HG02885 (cell line): ENCODE data around the gene METTL22.

Source experiments
- ATAC-seq: cut with Tn5 transposase; IDR thresholded peaks from one replicate; pipeline ENCODE4 v1.9.1; 2021; ENCODE audit warnings: mild to moderate bottlenecking; ENCODE audit not compliant: unreplicated experiment, poor library complexity

Gene METTL22, protein sequence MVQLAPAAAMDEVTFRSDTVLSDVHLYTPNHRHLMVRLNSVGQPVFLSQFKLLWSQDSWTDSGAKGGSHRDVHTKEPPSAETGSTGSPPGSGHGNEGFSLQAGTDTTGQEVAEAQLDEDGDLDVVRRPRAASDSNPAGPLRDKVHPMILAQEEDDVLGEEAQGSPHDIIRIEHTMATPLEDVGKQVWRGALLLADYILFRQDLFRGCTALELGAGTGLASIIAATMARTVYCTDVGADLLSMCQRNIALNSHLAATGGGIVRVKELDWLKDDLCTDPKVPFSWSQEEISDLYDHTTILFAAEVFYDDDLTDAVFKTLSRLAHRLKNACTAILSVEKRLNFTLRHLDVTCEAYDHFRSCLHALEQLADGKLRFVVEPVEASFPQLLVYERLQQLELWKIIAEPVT

DNA sequence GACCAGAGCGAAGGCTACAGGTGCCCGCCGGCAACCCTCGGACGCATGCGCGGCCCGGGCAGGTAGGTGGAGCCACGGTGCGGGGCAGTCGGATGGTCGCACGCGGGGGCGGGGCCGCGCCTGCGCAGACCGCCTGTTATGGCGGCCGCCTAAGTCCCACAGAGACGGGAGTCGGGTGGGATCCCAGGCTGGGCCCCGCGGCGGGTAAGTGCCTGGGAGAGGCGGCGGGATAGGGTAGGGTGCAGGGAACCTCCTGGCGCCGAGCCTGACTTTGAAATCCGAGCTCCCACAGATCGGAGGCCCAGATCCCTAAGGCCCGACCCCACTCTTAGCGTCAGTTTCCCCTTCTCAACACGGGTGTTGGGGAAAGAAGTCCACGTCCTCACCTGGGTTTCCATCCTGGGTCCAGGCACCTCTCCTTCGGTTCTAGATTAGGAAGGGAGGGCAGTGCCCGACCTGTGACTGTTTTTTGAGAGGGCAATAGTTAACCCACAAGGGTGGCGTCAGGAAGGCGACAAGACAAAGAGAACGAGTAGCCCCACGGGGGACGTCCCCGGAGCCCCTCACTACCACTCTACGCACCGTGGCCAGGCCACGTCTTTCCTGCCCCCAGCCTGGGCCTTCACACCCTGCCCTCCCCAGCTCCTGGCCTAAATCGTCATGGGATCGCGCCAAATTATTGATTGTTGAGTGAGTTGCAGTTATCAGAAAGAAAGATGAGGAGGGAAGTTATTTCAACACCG lies at the start of gene METTL22:
Gene METTL22 (plus strand): TSS at position 127 of the 743 bp plus-strand sequence. CDS start 3,968 bp downstream, outside the sequence.
- peak; percentile 91 for ATAC-seq

DNA sequence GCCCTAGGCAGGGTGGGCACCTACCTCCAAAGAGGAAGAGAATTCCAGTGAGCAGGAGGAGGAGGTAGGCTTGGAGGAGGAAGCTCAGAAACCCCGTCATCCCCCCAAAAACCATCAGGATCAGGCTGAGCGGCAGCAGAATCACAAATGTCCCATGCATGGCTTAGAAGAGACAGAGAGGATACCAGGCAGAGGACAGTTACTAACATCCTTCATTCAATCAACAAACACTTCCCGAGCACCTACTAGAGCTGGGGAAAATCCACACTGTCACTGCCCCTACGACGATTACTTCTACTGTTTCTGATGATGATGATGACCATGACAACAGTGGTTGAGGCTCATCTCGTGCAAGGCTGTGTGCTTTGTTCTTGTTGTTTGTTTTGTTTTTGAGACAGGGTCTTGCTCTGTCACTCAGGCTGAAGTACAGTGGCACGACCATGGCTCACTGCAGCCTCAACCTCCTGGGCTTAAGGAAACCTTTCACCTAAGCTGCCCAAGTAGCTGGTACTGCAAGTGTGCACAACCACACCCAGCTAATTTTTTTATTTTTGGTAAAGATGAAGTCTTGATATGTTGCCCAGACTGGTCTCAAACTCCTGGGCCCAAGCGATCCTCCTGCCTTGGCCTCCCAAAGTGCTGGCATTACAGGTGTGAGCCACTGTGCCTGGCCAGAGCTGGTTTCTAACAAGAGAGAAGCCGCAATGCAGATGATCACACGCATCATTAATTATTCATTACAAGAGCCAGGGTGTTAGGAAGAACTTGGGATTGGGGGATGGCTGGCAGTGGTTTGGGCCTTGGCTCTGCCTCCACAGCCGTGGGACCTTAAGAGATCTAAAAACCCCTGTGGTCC lies 49.2 kb upstream of the METTL22 start:
- ATAC-seq = no peak

DNA sequence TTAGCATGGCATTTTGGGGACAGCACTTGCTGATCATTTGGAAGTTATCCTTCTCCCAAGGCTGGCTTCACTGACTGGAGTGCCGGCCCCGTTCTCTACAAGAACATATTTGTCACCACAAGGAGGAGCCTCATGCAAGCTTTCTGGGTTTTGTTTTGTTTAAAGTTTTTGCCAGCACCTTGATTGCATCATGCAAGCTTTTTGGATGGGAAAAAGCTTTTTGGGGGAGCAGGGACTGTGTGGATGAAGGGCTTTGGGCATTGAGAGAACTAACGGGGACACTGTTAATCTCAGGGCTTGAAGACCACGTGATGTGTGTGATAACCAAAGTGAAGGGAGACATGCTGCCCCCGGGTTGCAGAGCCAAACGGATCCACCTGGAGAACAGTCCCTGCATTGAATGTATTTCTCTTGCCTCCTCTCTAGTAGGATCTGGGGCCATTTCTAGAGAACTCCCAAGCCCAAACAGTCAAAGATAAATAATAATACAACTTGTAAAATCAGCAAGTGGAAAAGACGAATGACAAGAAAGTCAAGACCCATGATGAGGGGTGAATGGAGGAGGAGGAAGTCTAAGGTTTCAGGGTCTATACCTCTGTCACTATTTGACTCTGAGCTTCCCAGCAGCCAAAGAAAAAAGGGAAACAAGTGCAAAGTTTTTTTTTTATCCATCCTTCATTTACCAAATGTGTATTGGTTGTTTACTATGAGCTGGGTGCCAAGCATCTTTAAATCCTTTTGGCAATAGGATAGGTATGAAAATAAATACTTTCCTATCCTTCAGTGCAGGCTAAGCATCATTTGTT lies 48.4 kb upstream of the METTL22 start:
- ATAC-seq = no peak

DNA sequence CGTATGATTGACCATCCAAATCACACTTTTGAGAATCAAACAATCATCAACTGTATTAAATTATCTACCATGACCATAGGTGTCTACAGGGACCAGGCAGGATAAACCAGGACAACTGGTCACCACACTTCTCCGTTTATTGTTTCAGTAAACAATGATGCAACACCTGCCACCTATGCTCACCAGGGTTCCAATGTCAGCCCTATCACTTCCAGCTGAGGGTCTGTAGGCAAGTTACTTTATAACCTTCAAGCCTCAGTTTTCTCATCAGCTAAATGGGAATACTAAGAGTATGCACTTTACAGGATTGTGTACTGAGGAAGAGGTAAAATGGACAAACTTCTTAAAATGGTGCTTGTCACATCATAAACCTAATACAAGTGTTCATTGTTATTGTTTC lies 46.1 kb upstream of the METTL22 start:
- no peak for ATAC-seq

DNA sequence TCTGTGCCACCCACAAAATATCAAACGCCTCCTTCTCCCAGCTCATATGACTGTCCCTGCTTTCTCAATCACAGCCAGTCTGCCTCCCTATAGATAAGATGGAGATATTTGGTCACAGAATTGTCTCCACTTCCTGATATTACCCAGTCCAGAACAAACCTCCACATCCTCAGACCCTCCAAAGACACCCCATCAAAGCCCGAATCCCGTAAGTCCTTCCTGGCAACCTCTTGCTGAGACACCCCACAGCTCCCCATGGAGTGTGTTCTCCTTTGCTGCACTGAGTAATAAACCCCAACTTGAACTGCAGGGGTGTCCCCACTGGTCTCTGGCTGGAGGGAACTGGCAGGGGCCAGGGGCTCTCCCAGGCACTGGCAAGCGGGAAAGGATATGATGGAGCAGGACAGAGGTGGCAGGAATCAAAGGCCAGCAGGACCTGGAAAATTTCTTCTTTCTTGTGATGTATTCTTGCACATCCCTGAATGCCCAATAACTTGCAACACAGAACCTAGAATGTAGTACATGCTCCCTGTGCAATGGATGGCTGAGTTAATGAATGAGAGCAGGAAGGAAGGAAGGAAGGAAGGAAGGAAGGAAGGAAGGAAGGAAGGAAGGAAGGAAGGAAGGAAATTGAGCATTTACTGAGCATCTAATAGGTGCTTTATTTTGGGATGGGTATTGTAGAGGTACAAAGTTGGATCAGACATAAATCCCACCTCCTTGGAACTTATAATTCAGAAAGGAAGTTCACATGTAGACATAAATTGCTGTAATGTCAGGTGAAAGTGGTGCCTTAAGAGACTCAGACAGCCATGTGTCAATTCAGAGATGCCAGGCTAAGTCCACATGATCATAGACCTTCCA lies 45.1 kb upstream of the METTL22 start:
- no peak for ATAC-seq

DNA sequence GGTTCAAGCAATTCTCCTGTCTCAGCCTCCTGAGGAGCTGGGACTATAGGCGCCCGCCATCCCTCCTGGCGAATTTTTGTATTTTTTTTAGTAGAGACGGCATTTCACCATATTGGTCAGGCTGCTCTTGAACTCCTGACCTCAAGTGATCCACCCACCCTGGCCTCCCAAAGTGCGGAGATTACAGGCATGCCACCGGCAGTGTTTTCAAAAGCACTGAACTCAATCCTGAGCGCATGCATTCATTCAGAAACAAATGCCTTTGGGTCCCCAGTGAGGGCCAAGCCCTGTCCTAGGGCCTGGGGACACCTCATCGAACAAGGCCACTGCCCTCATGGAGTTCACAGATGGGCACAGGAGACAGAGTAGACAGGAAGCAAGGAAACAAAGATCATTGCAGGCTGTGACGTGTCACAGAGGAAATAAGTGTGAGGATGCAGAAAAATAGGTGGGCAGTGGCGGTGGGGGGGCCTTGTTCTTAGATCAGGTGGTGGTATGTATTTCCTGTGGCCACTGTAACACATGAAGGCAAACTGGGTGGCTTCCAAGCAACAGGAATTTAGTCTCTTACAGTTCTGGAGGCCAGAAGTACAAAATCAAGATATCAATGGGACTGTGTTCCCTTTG lies 43.7 kb upstream of the METTL22 start:
- no peak for ATAC-seq

DNA sequence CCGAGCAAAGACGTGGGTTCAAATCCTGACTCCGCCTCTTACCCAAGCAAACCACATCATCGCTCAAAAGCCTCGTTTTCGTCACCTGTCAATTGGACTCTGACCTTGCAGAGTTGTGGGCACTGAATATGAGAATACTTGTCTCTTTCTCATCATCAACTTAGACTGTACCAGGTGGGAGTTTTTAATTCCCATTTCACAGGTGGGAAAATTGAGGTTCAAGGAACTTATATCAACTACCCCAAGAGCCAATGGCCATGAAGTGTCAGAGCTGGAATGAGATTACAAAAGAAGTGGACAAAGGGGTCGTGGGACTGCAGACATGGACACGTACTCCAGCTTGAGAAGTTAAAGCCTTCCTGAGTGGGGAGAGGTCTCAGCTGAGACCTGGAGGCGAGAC lies 41.9 kb upstream of the METTL22 start:
- no peak for ATAC-seq

DNA sequence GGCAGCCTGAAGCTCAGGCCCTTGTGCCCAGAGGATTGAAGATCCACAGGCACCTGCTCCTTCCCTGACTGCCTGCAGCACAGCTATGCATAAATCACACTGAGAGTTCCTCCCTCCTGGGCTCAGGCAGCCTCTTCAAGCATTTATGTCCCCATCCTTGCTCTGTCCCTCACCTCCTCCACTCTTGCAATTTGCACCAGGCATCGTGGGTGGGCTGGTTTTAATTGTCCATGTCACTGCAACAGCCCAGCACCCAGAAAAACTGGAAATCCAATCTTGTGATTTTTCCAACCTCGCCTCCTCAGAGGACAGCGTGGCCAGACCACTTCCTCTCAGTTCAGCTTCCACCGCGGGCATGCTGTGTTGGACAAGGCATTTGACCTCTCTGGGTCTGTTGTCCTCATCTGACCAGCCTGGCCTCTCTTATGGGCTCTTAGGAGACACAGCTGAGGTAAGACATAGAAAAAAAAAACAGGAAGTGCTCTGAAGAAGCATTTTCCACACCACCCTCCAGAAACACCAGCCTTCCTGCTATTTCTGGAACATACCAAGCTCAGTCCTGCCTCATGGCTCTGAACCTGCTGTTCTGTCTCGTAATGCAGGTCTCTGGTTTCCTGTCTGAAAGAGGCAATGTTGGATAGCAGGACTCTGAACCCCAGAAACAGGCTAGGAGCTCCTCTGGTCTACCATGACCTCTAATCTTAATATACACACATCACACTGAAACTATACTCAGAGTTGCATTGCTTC lies 39.5 kb upstream of the METTL22 start:
- no peak for ATAC-seq

DNA sequence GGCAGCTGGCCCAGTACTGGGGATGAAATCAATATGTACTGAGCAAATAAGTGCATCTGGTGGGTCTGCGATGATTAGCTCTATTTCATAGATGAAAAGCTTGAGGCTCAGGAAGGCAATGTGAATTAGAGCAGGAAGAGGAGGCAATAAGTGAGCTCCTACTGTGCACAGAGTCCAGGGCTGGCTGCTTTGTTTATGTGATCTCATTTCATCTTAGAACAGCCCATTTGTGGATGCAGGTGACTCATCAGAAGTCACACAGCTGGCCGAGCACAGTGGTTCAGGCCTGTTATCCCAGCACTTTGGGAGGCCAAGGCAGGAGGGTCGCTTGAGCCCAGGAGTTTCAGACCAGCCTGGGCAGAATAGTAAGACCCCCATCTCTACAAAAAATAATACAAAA lies 38.3 kb upstream of the METTL22 start:
- no peak for ATAC-seq

DNA sequence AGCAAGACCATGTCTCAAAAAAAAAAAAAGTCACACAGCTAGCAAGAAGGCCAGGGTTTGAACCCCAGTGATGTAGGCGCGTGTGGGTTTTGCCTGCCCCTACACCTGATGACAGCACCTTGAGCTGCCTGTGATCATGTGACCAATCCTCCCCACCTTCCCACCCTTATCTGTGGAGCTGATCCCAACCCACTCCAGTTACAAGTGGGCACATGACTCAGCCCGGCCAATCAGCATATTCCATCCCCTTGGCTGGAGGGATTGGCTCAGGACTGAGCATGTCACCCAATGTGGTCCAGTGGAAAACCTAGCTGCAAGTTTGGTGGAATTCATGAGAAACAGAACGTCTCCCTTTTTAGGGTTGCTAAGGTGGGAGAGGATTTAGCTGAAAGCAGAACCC lies 37.8 kb upstream of the METTL22 start:
- ATAC-seq = no peak

DNA sequence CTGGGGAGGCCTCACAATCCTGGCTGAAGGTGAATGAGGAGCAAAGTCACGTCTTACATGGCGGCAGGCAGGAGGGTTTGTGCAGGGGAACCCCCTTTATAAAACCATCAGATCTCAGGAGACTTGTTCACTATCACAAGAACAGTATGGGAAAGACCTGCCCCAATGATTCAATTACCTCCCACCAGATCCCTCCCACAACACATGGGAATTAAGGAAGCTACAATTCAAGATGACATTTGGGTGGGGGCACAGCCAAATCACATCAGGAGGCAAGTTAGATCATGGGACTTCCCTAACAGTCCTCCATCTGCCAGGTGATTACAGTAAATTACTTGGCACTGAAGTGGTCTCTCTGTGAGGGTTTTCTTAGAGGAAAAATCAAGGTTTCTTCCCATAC lies 36.5 kb upstream of the METTL22 start:
- no peak for ATAC-seq

DNA sequence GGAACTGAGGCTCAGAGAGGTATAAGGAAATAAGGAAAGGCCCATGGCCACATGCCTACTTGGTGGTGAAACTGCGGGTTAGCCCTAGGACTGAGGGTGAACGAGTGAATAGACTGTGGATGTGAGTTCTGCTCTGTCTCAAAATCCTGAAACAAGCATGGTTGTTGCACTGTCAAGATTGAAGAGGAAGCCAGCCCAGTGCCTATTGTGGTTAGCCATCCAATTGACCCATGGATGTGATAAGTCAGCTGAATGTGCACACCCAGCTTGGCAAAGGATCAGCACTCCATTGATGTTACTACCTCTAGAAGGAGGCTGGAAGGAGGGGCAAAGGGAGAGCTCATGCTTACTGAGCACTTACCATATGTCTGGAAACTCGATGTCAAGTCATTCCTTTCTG lies 35.6 kb upstream of the METTL22 start:
- no peak for ATAC-seq

DNA sequence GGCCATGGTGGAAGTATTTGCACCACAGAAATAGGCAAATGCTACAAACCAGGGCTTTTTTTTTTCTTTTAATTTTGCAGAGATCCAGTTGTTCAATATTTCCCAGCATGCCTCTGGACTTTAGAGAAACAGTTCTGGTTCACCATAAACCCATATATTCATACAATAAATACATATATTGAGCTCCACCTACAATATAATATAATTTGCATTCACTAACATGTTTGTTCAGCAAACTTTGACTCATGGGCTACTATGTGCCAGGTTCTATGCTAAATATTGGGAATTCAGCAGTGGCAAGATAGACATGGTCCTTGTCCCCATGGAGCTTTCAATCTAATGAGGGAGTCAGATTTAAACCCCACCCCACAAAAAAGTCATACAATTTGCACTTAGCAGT lies 34.4 kb upstream of the METTL22 start:
- no peak for ATAC-seq

DNA sequence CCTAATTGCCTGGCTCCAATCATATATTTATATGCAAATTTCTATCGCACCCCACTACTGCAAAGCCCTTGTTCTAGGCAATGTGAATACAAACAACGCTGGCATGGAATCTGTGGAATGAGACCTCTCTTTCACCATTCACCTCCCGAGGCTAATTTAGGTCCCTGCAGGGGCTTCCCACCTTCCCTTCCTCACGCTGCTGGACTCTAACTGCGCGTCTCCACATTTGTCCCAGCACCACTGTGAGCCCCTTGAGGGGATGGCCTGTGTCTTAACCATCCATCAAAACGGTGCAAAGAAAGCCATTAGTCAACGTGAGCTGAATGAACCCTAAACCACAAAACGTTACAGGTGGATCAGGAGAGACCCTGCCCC lies 32.8 kb upstream of the METTL22 start:
- no peak for ATAC-seq

DNA sequence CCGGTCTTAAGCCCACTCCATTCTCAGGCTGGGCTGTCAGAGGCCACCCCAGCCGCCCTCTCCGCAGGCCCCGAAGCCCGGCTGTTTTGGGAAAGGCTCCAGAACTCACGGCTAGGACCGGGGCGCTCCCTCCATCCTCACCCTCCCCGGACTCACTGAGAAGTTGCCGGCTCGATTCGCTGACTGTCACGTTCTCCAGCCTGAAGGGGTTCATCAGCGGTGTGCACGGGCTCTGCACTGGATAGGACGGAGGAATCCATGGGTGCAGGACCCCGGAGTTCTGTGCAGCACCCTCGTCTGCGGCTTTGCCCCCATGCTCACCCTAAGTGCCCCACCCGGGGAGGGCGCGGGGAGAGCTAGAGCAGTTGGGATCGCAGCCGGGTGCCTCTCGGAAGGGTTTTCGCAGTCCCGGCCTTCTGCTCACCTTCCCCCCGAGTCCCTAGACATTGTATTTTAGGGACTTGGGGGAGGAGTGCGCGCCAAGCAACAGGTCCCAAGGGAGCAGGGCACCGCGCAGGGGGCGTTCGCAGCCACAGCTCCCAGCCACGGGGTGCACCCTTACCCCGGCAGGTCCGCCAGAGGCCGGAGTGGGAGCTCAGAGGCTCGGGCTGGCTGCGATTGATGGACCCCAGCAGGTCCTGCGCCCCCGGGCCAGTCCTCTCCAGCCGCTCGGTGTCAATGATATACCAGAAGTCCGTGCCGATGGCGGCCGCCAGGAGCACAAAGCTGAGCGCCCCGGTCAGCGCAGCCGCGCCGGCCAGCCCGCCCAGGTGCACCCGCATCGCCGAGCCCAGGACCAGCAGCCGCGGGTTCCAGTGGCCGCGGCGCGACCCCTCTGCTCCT lies 32.2 kb upstream of the METTL22 start:
- ATAC-seq = no peak

DNA sequence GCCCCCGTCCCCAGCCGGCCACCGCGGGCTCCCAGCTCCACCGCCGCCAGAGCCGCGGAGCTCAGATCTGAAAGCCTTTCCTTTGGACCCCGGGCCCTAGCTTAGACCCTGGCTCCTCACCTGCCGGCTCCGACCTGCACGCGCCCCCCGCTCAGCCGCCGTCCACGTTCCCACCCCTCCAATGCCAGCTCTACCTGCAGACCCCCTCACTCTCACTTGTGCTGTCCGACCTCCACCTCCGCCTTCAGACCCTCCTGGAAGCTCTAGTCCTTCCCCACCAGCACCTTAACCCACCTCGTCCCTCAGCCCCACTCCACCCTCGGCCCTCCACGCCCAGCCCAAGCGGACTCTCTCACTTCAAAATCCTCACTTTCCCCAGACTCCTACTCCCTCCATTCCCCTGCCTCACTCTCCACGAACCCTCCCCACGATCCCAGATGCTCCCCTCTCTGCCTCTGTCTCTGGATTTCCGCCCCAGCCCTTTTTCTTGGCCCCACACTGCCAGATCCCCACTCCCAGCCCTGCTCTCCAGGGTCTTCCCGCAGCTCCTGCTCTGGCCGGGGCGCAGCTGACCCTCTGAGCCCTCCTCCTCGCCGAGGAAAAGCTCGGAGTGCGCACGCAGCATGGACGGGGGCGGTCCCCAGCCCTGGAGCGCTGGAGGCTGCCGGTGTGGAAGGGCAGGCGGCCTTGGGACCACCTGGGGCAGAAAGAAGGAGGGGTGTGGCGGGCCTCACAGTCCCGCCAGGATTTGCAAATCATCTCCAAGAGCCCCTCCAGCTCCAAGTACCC lies 31.4 kb upstream of the METTL22 start, which contains the start of gene TMEM114:
Gene TMEM114 (minus strand): TSS at position 612 of the 789 bp plus-strand sequence. CDS start 673 bp downstream, outside the sequence.
- no peak for ATAC-seq
